Fibroblast of pulmonary artery (primary cell): Measurements from ENCODE around the gene TMEM86A.

Source experiments
- DNase-seq: peaks from one replicate; pipeline ENCODE4 v3.0.0-alpha.2; 2010; ENCODE audit warnings: low read depth
- H3K4me3 ChIP-seq: replicated peaks from 2 replicates; pipeline ENCODE4 v1.5.1; 2011; ENCODE audit warnings: low read depth, mild to moderate bottlenecking, control low read depth, low read length, moderate library complexity
- CTCF ChIP-seq: IDR thresholded peaks from 2 replicates; pipeline ENCODE4 v1.5.1; 2011; ENCODE audit warnings: mild to moderate bottlenecking, control low read depth, low read length, inconsistent platforms; ENCODE audit errors: missing control alignments

TMEM86A gene

GRCh38 chr11:18701614-18702216 is 3.1 kb downstream of the TMEM86A start:
- no peak for DNase-seq
- no peak for TF ChIP-seq CTCF
- H3K4me3 ChIP-seq = no peak overlapping the region

- no peak for TF ChIP-seq CTCF
- no peak for DNase-seq
- H3K4me3 ChIP-seq = no peak overlapping the region
Measured at GRCh38 chr11:18703001-18703763, 4.6 kb downstream of the TMEM86A start.

GRCh38 chr11:18704045-18704645 is 5.6 kb downstream of the TMEM86A start:
- H3K4me3 ChIP-seq = no peak overlapping the region
- DNase-seq = no peak
- no peak for TF ChIP-seq CTCF

GRCh38 chr11:18704698-18705097 is 6.1 kb downstream of the TMEM86A start:
- H3K4me3 ChIP-seq = no peak overlapping the region
- no peak for TF ChIP-seq CTCF
- DNase-seq = no peak

GRCh38 chr11:18705651-18706281 is 7.2 kb downstream of the TMEM86A start:
- no peak for DNase-seq
- H3K4me3 ChIP-seq = peak overlapping the region; percentile 30
- no peak for TF ChIP-seq CTCF

- TF ChIP-seq CTCF = no peak
- peak; percentile 50 for DNase-seq
- H3K4me3 ChIP-seq = peak overlapping the region; percentile 39
Measured at GRCh38 chr11:18706330-18707243, 8.0 kb downstream of the TMEM86A start.
